Limb (tissue), 2 donors: Measurements from ENCODE around the gene CRYM.
"Not testable (repeated sequence)": the region's sequence is repeated elsewhere in the genome, so short reads cannot be mapped to it uniquely, and the experiment has no call there.

Experiments
- DNase-seq, 2 donors: peaks; one replicate each; pipeline ENCODE4 v3.0.0-alpha.2; 2016; ENCODE audit errors: extremely low spot score in 2 of 2

Gene CRYM

GRCh38 chr16:21248179-21248578 is 29.9 kb downstream of the CRYM start:
- not testable (repeated sequence) for DNase-seq

GRCh38 chr16:21244518-21245215 is 33.4 kb downstream of the CRYM start:
- no peak for DNase-seq

GRCh38 chr16:21242756-21243155 is 35.3 kb downstream of the CRYM start:
- DNase-seq = no peak

- DNase-seq = no peak
These were observed 38.4 kb downstream of the CRYM start for GRCh38 chr16:21239646-21240045.

- DNase-seq = no peak
These were observed 41.3 kb downstream of the CRYM start for GRCh38 chr16:21236831-21237230.

- DNase-seq = no peak
These were observed 42.9 kb downstream of the CRYM start for GRCh38 chr16:21235199-21235585.

GRCh38 chr16:21233521-21234150 is 44.5 kb downstream of the CRYM start, which contains the start of gene ANKS4B:
Gene ANKS4B (plus strand): TSS chr16:21233699. CDS start chr16:21233738, 39 bp downstream.
- no peak for DNase-seq

- no peak for DNase-seq
These were observed 45.0 kb downstream of the CRYM start for GRCh38 chr16:21233045-21233520.

GRCh38 chr16:21228361-21228872 is 49.7 kb downstream of the CRYM start:
- no peak for DNase-seq

- no peak for DNase-seq
These were observed 50.2 kb downstream of the CRYM start for GRCh38 chr16:21227866-21228265.

- no peak for DNase-seq
These were observed 51.3 kb downstream of the CRYM start for GRCh38 chr16:21226749-21227148.

GRCh38 chr16:21224800-21225199 is 53.3 kb downstream of the CRYM start:
- no peak for DNase-seq

- DNase-seq = no peak
These were observed 54.3 kb downstream of the CRYM start for GRCh38 chr16:21223787-21224186.

GRCh38 chr16:21222495-21223337 is 55.4 kb downstream of the CRYM start:
- no peak for DNase-seq

GRCh38 chr16:21219551-21219950 is 58.5 kb downstream of the CRYM start:
- DNase-seq = no peak

- DNase-seq = no peak
These were observed 59.9 kb downstream of the CRYM start for GRCh38 chr16:21218153-21218552.

GRCh38 chr16:21217121-21217520 is 61.0 kb downstream of the CRYM start:
- no peak for DNase-seq

- no peak for DNase-seq
These were observed 64.0 kb downstream of the CRYM start for GRCh38 chr16:21214086-21214485.

- DNase-seq = no peak
These were observed 66.6 kb downstream of the CRYM start, which contains the start of gene ZP2 for GRCh38 chr16:21211486-21211885. Gene ZP2 (minus strand): TSS chr16:21211574. CDS start chr16:21211547, 27 bp downstream.
